Measurements from ENCODE around the gene TMEM209. TPM values are rescaled to one million over a fixed set of nuclear protein-coding genes. Genes with fewer than 3 reads are reported as not detected.

The TMEM209 gene
- total RNA-seq, 1 donor from 2014 or later = 15.1 TPM

DNA sequence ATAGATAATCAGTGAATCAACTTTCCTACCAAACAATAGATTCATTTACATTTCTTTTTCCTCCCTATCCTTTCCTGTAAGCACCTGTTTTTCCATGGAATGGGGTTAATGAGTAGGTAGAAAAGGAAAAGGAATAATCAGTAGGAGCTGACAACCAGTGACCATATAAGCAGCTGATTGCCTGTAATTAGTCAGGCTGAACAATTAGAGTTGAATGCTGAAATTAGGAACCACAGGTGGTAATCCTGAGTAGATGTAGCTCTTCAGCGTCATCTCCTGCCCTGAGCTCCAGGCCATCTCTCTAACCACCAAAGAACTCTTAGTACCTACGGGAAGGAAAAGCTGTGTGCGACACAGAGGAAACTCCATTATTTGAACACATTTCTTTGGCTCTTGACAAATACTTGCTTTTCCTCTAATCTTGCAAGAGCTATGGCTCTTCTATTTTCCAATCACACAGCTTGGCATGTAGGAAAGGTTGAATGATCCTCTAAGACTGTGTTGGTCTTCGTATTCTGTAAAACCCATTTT is 71.0 kb downstream of the TMEM209 start:
- H2AFZ ChIP-seq (ENCODE audit: low read depth, low read length) = no peak overlapping the region
- no peak for FAIRE-seq

DNA sequence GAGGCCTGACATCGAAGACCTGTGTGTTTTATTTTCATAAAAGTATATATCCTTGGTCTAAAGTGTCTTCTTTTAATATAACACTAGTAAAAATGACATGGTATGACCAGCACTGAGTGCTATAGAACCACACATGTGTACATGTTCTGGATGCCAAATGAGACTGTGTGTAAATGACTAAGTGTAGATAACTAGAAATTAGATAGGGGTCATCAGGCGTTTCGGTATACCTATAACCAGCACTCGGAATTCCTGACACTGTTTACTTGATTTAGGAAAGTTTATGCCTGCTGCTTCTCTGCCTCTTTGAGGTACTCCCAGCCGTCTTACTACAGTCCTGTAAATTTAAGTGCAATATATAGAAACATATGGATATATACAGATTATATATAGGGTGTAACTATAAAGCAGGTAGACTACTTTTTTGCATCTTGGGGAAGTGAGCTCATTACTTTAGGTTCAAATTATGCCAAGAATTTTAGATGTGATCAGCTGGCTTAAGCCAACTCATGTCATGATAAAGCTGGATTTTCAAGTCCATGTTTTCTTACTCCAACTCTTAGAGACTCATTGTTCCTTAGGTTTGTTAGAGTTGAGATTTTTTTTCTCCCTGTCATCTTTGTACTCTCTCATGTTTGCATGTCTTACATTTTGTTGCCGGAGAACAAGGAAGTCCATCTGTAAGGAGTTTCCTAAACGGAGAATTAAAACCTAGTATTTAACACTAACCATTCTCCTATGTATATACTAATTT is 72.0 kb downstream of the TMEM209 start:
- Mint-ChIP-seq H3K4me1 (ENCODE audit: low read depth, unreplicated experiment) (peaks cover 15% of the 10 kb centered on the region), H3K4me3 (ENCODE audit: unreplicated experiment) (no peak overlapping the region), H3K36me3 (ENCODE audit: low read depth, unreplicated experiment) (peaks cover 13% of the 10 kb centered on the region), H3K9me3 (ENCODE audit: unreplicated experiment) (no peaks in the 10 kb centered on the region), H3K27me3 (ENCODE audit: low read depth, unreplicated experiment) (no peaks in the 10 kb centered on the region), H3K27ac (ENCODE audit: unreplicated experiment) (no peak overlapping the region)
- Histone ChIP-seq H3K9ac (ENCODE audit: low read length) (no peak overlapping the region), H3K27me3 (ENCODE audit: insufficient read depth, low read length) (no peaks in the 10 kb centered on the region), H3K4me3 (ENCODE audit: insufficient read depth, low read depth, low read length) (no peak overlapping the region), H4K20me1 (ENCODE audit: insufficient read depth, low read length) (no peaks in the 10 kb centered on the region), H3K4me2 (ENCODE audit: low read length) (no peak overlapping the region), H2AFZ (ENCODE audit: low read depth, low read length) (no peak overlapping the region), H3K4me1 (ENCODE audit: insufficient read depth, low read length) (peaks cover 10% of the 10 kb centered on the region), H3K27ac (ENCODE audit: low read depth, low read length) (no peak overlapping the region), H3K79me2 (ENCODE audit: insufficient read depth, low read length) (no peaks in the 10 kb centered on the region), H3K9me3 (ENCODE audit: insufficient read depth, low read depth, low read length) (no peaks in the 10 kb centered on the region), H3K36me3 (ENCODE audit: insufficient read depth, low read length) (peaks cover 17% of the 10 kb centered on the region)
- DNase-seq (ENCODE audit: low read depth) (peak; percentile 22), FAIRE-seq (no peak)
- TF ChIP-seq EZH2 (IDR thresholded peaks at IDR 0.05; ENCODE audit: insufficient read depth, low read length) = no peak
- TF ChIP-seq, protein P1, sequence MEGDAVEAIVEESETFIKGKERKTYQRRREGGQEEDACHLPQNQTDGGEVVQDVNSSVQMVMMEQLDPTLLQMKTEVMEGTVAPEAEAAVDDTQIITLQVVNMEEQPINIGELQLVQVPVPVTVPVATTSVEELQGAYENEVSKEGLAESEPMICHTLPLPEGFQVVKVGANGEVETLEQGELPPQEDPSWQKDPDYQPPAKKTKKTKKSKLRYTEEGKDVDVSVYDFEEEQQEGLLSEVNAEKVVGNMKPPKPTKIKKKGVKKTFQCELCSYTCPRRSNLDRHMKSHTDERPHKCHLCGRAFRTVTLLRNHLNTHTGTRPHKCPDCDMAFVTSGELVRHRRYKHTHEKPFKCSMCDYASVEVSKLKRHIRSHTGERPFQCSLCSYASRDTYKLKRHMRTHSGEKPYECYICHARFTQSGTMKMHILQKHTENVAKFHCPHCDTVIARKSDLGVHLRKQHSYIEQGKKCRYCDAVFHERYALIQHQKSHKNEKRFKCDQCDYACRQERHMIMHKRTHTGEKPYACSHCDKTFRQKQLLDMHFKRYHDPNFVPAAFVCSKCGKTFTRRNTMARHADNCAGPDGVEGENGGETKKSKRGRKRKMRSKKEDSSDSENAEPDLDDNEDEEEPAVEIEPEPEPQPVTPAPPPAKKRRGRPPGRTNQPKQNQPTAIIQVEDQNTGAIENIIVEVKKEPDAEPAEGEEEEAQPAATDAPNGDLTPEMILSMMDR (IDR thresholded peaks at IDR 0.05; ENCODE audit: insufficient read depth, low read depth, low read length) = no peak

More for the DNA sequence above, 71.0 kb downstream of the TMEM209 start:
- Histone ChIP-seq H3K36me3 (ENCODE audit: insufficient read depth, low read length) (peaks cover 14% of the 10 kb centered on the region), H3K27me3 (ENCODE audit: insufficient read depth, low read length) (no peaks in the 10 kb centered on the region), H3K27ac (ENCODE audit: low read depth, low read length) (no peak overlapping the region), H3K4me3 (ENCODE audit: insufficient read depth, low read depth, low read length) (no peak overlapping the region), H3K4me1 (ENCODE audit: insufficient read depth, low read length) (peaks cover 10% of the 10 kb centered on the region), H4K20me1 (ENCODE audit: insufficient read depth, low read length) (no peaks in the 10 kb centered on the region), H3K9me3 (ENCODE audit: insufficient read depth, low read depth, low read length) (no peaks in the 10 kb centered on the region), H3K9ac (ENCODE audit: low read length) (no peak overlapping the region), H3K4me2 (ENCODE audit: low read length) (no peak overlapping the region), H3K79me2 (ENCODE audit: insufficient read depth, low read length) (no peaks in the 10 kb centered on the region)
- no peak for TF ChIP-seq EZH2 (IDR thresholded peaks at IDR 0.05; ENCODE audit: insufficient read depth, low read length)
- TF ChIP-seq, protein P1 (IDR thresholded peaks at IDR 0.05; ENCODE audit: insufficient read depth, low read depth, low read length) = no peak
- no peaks in the 10 kb centered on the region for H3K27me3 Mint-ChIP-seq (ENCODE audit: low read depth, unreplicated experiment)
- H3K4me3 Mint-ChIP-seq (ENCODE audit: unreplicated experiment) = no peak overlapping the region
- H3K27ac Mint-ChIP-seq (ENCODE audit: unreplicated experiment) = no peak overlapping the region
- H3K9me3 Mint-ChIP-seq (ENCODE audit: unreplicated experiment) = no peaks in the 10 kb centered on the region
- H3K4me1 Mint-ChIP-seq (ENCODE audit: low read depth, unreplicated experiment) = peaks cover 19% of the 10 kb centered on the region
- no peak for DNase-seq (ENCODE audit: low read depth)
- peaks cover 17% of the 10 kb centered on the region for H3K36me3 Mint-ChIP-seq (ENCODE audit: low read depth, unreplicated experiment)

All from astrocyte (in vitro differentiated cells and primary cell).